Activated T-helper 1 cell treated with anti-CD3 and anti-CD28 coated beads, Interleukin-12 subunit alpha, Interleukin-12 subunit beta, Interleukin-2, Interleukin-4 antibody, amounts not matched to agents 30 ng/mL and 10 ng/mL and 1 ng/mL, durations not matched to agents 14 hours and 24 hours and 36 hours (primary cell): Measurements from ENCODE around the gene LPO. TPM values are rescaled to one million over a fixed set of nuclear protein-coding genes. Genes with fewer than 3 reads are reported as not detected.
A peak's percentile ranks its signal among the peaks of the same experiment; 100 is the strongest.

Experiments used
- DNase-seq: peaks from one replicate; pipeline ENCODE4 v3.0.0; 2021; ENCODE audit warnings: low spot score
- H3K27ac Mint-ChIP-seq: one replicate; pipeline ENCODE4 v1.8.0; 2021; ENCODE audit warnings: mild to moderate bottlenecking, mixed read lengths
- H3K27me3 Mint-ChIP-seq: one replicate; pipeline ENCODE4 v1.8.0; 2022; ENCODE audit warnings: mild to moderate bottlenecking, moderate library complexity, mixed read lengths; ENCODE audit not compliant: insufficient read depth
- H3K36me3 Mint-ChIP-seq: one replicate; pipeline ENCODE4 v1.8.0; 2021; ENCODE audit warnings: low read depth, mixed read lengths
- H3K4me1 Mint-ChIP-seq: one replicate; pipeline ENCODE4 v1.8.0; 2021; ENCODE audit warnings: low read depth, mixed read lengths
- H3K4me3 Mint-ChIP-seq: one replicate; pipeline ENCODE4 v1.8.0; 2021; ENCODE audit warnings: mild to moderate bottlenecking, moderate library complexity, mixed read lengths
- H3K9me3 Mint-ChIP-seq: one replicate; pipeline ENCODE4 v1.8.0; 2021; ENCODE audit warnings: mixed read lengths
- intact Hi-C: fragments of 100-400 bp; cut with micrococcal nuclease; formaldehyde crosslinking; loops from one replicate; pipeline ENCODE4 v1.15.1; 2024
- total RNA-seq: library from RNA; stranded (reverse); gene quantifications from 2 replicates; pipeline ENCODE4 v1.2.3, GENCODE V29; 2022

Gene LPO
- total RNA-seq, 1 donor from 2014 or later, result not detected

GRCh38 chr17:58316260-58316960 is 78.0 kb downstream of the LPO start:
- Mint-ChIP-seq H3K36me3 (peaks cover 38% of the 10 kb centered on the region), H3K4me3 (no peak overlapping the region), H3K9me3 (no peaks in the 10 kb centered on the region), H3K27me3 (no peaks in the 10 kb centered on the region), H3K27ac (no peak overlapping the region), H3K4me1 (peaks cover 28% of the 10 kb centered on the region)
- intact Hi-C loops, result no loop called here
- DNase-seq, result no peak

- Mint-ChIP-seq H3K36me3 (peaks cover 47% of the 10 kb centered on the region), H3K27ac (peak overlapping the region; percentile 87), H3K4me3 (no peak overlapping the region), H3K27me3 (no peaks in the 10 kb centered on the region), H3K4me1 (peaks cover 28% of the 10 kb centered on the region), H3K9me3 (no peaks in the 10 kb centered on the region)
- intact Hi-C loops, result loop anchor here (1.0 kb wide), 7 partner anchors 12 to 197 kb away; partner anchors contain the start of genes MTMR4, RNF43 and SUPT4H1
- peak; percentile 55 for DNase-seq
Observed at GRCh38 chr17:58317421-58318064, 79.2 kb downstream of the LPO start.

GRCh38 chr17:58318065-58318481 is 79.7 kb downstream of the LPO start:
- Mint-ChIP-seq H3K9me3 (no peaks in the 10 kb centered on the region), H3K36me3 (peaks cover 46% of the 10 kb centered on the region), H3K4me3 (no peak overlapping the region), H3K4me1 (peaks cover 28% of the 10 kb centered on the region), H3K27me3 (no peaks in the 10 kb centered on the region), H3K27ac (peak overlapping the region; percentile 18)
- no peak for DNase-seq
- intact Hi-C loops, result no loop called here

Other genes starting within 250 kb of the LPO start
- 491 and 498 TPM in 2 replicates for gene SRSF1, start 231.3 kb upstream of the LPO start, total RNA-seq
- gene DYNLL2, start 155.2 kb upstream of the LPO start, total RNA-seq, result 35.8 and 37.6 TPM in 2 replicates
- 0.10 and 0.26 TPM in 2 replicates for gene OR4D1, start 90.2 kb upstream of the LPO start, total RNA-seq
- not detected in 2 replicates for gene OR4D2, start 71.6 kb upstream of the LPO start, total RNA-seq
- not detected in 2 replicates for gene EPX, start 45.9 kb upstream of the LPO start, total RNA-seq
- 18.8 and 23.3 TPM in 2 replicates for gene MKS1, start 19.3 kb upstream of the LPO start, total RNA-seq
- gene MPO, start 42.4 kb downstream of the LPO start, total RNA-seq, result not detected in 2 replicates
- 31.4 and 35.1 TPM in 2 replicates for gene TSPOAP1, start 90.2 kb downstream of the LPO start, total RNA-seq
- 138 and 142 TPM in 2 replicates for gene SUPT4H1, start 113.6 kb downstream of the LPO start, total RNA-seq
- 0.47 and 0.86 TPM in 2 replicates for gene RNF43, start 178.9 kb downstream of the LPO start, total RNA-seq
- 1.1 and 1.2 TPM in 2 replicates for gene HSF5, start 249.8 kb downstream of the LPO start, total RNA-seq